ENCODE data around the gene KLF17. TPM values are rescaled to one million over a fixed set of nuclear protein-coding genes. Genes with fewer than 3 reads are reported as not detected.
"Not testable (repeated sequence)": the region's sequence is repeated elsewhere in the genome, so short reads cannot be mapped to it uniquely, and the experiment has no call there.

KLF17 gene
- total RNA-seq, 2 experiments from 2014 or later: not detected

- Mint-ChIP-seq H3K27me3 (ENCODE audit: low read depth) (no peaks in the 10 kb centered on the region), H3K27ac (no peak overlapping the region), H3K4me3 (no peak overlapping the region), H3K9me3 (no peaks in the 10 kb centered on the region), H3K36me3 (ENCODE audit: low read depth) (no peaks in the 10 kb centered on the region), H3K4me1 (ENCODE audit: low read depth) (no peaks in the 10 kb centered on the region)
- intact Hi-C loops (cut with micrococcal nuclease): no loop called here
- CTCF ChIA-PET: interaction anchor here (1.2 kb wide), 1 partner anchor 9 kb away, joined by 3 read pairs; no protein-coding TSS in a partner anchor
- DNase-seq: no peak
These were observed 6.1 kb upstream of the KLF17 start for GRCh38 chr1:44112486-44112885.

- no peak overlapping the region for H3K27ac Mint-ChIP-seq
- no peak overlapping the region for H3K4me3 Mint-ChIP-seq
- no peak for DNase-seq
- H3K9me3 Mint-ChIP-seq: no peaks in the 10 kb centered on the region
- CTCF ChIA-PET: interaction anchor here (1.2 kb wide), 1 partner anchor 10 kb away, joined by 3 read pairs; no protein-coding TSS in a partner anchor
- no peaks in the 10 kb centered on the region for H3K27me3 Mint-ChIP-seq (ENCODE audit: low read depth)
- intact Hi-C loops (cut with micrococcal nuclease): no loop called here
- H3K36me3 Mint-ChIP-seq (ENCODE audit: low read depth): no peaks in the 10 kb centered on the region
- no peaks in the 10 kb centered on the region for H3K4me1 Mint-ChIP-seq (ENCODE audit: low read depth)
These were observed 5.5 kb upstream of the KLF17 start for GRCh38 chr1:44113095-44113609.

- Mint-ChIP-seq H3K27ac (no peak overlapping the region), H3K27me3 (ENCODE audit: low read depth) (no peaks in the 10 kb centered on the region), H3K9me3 (no peaks in the 10 kb centered on the region), H3K4me3 (no peak overlapping the region), H3K4me1 (ENCODE audit: low read depth) (no peaks in the 10 kb centered on the region), H3K36me3 (ENCODE audit: low read depth) (no peaks in the 10 kb centered on the region)
- DNase-seq: no peak
- CTCF ChIA-PET: no interaction called here
- intact Hi-C loops (cut with micrococcal nuclease): no loop called here
These were observed 4.5 kb upstream of the KLF17 start for GRCh38 chr1:44114098-44114497.

- H3K4me3 Mint-ChIP-seq; CTCF ChIA-PET; H3K9me3 Mint-ChIP-seq; H3K27ac Mint-ChIP-seq; intact Hi-C loops (cut with micrococcal nuclease); H3K27me3 Mint-ChIP-seq (ENCODE audit: low read depth); H3K4me1 Mint-ChIP-seq (ENCODE audit: low read depth); H3K36me3 Mint-ChIP-seq (ENCODE audit: low read depth); DNase-seq: not testable (repeated sequence)
These were observed 1.3 kb upstream of the KLF17 start for GRCh38 chr1:44117272-44117671.

- Mint-ChIP-seq H3K4me1 (ENCODE audit: low read depth) (no peaks in the 10 kb centered on the region), H3K9me3 (no peaks in the 10 kb centered on the region), H3K4me3 (no peak overlapping the region), H3K27me3 (ENCODE audit: low read depth) (peaks cover 6% of the 10 kb centered on the region), H3K27ac (no peak overlapping the region), H3K36me3 (ENCODE audit: low read depth) (no peaks in the 10 kb centered on the region)
- CTCF ChIA-PET: no interaction called here
- no peak for DNase-seq
- intact Hi-C loops (cut with micrococcal nuclease): no loop called here
These were observed 904 bp downstream of the KLF17 start for GRCh38 chr1:44119525-44119924.

- no peaks in the 10 kb centered on the region for H3K36me3 Mint-ChIP-seq (ENCODE audit: low read depth)
- no peak overlapping the region for H3K4me3 Mint-ChIP-seq
- intact Hi-C loops (cut with micrococcal nuclease): no loop called here
- CTCF ChIA-PET: no interaction called here
- H3K4me1 Mint-ChIP-seq (ENCODE audit: low read depth): no peaks in the 10 kb centered on the region
- no peaks in the 10 kb centered on the region for H3K9me3 Mint-ChIP-seq
- DNase-seq: no peak
- H3K27me3 Mint-ChIP-seq (ENCODE audit: low read depth): peaks cover 6% of the 10 kb centered on the region
- H3K27ac Mint-ChIP-seq: no peak overlapping the region
These were observed 1.9 kb downstream of the KLF17 start for GRCh38 chr1:44120398-44120949.

- intact Hi-C loops (cut with micrococcal nuclease): no loop called here
- no peak for DNase-seq
- H3K4me3 Mint-ChIP-seq: no peak overlapping the region
- no peaks in the 10 kb centered on the region for H3K9me3 Mint-ChIP-seq
- no peak overlapping the region for H3K27ac Mint-ChIP-seq
- H3K4me1 Mint-ChIP-seq (ENCODE audit: low read depth): peaks cover 2% of the 10 kb centered on the region
- CTCF ChIA-PET: interaction anchor here (0.6 kb wide), 1 partner anchor 110 kb away, joined by 3 read pairs; no protein-coding TSS in a partner anchor
- H3K27me3 Mint-ChIP-seq (ENCODE audit: low read depth): peaks cover 13% of the 10 kb centered on the region
- H3K36me3 Mint-ChIP-seq (ENCODE audit: low read depth): no peaks in the 10 kb centered on the region
These were observed 11.2 kb downstream of the KLF17 start for GRCh38 chr1:44129616-44130500.

GRCh38 chr1:44131411-44131810 is 12.8 kb downstream of the KLF17 start:
- CTCF ChIA-PET: no interaction called here
- Mint-ChIP-seq H3K9me3 (no peaks in the 10 kb centered on the region), H3K4me1 (ENCODE audit: low read depth) (peaks cover 2% of the 10 kb centered on the region), H3K27me3 (ENCODE audit: low read depth) (peaks cover 10% of the 10 kb centered on the region), H3K27ac (no peak overlapping the region), H3K36me3 (ENCODE audit: low read depth) (no peaks in the 10 kb centered on the region), H3K4me3 (no peak overlapping the region)
- no peak for DNase-seq
- intact Hi-C loops (cut with micrococcal nuclease): no loop called here

- DNase-seq: no peak
- Mint-ChIP-seq H3K4me1 (ENCODE audit: low read depth) (no peaks in the 10 kb centered on the region), H3K9me3 (no peaks in the 10 kb centered on the region), H3K36me3 (ENCODE audit: low read depth) (no peaks in the 10 kb centered on the region), H3K27ac (no peak overlapping the region), H3K27me3 (ENCODE audit: low read depth) (peaks cover 6% of the 10 kb centered on the region), H3K4me3 (no peak overlapping the region)
- intact Hi-C loops (cut with micrococcal nuclease): no loop called here
- CTCF ChIA-PET: no interaction called here
These were observed 15.7 kb downstream of the KLF17 start for GRCh38 chr1:44134071-44134920.

GRCh38 chr1:44135886-44136285 is 17.3 kb downstream of the KLF17 start:
- H3K27me3 Mint-ChIP-seq (ENCODE audit: low read depth): peaks cover 3% of the 10 kb centered on the region
- intact Hi-C loops (cut with micrococcal nuclease): no loop called here
- CTCF ChIA-PET: interaction anchor here (0.6 kb wide), 1 partner anchor 42 kb away, joined by 3 read pairs; no protein-coding TSS in a partner anchor

GRCh38 chr1:44138239-44138638 is 19.6 kb downstream of the KLF17 start:
- intact Hi-C loops (cut with micrococcal nuclease): no loop called here

More at GRCh38 chr1:44135886-44136285, 17.3 kb downstream of the KLF17 start:
- no peaks in the 10 kb centered on the region for H3K36me3 Mint-ChIP-seq (ENCODE audit: low read depth)
- no peak for DNase-seq
- H3K27ac Mint-ChIP-seq: no peak overlapping the region
- no peak overlapping the region for H3K4me3 Mint-ChIP-seq
- no peaks in the 10 kb centered on the region for H3K4me1 Mint-ChIP-seq (ENCODE audit: low read depth)
- no peaks in the 10 kb centered on the region for H3K9me3 Mint-ChIP-seq

GRCh38 chr1:44139565-44139964 is 20.9 kb downstream of the KLF17 start:
- H3K9me3 Mint-ChIP-seq; intact Hi-C loops (cut with micrococcal nuclease); H3K4me1 Mint-ChIP-seq (ENCODE audit: low read depth); H3K36me3 Mint-ChIP-seq (ENCODE audit: low read depth); H3K27ac Mint-ChIP-seq; H3K4me3 Mint-ChIP-seq; DNase-seq; CTCF ChIA-PET; H3K27me3 Mint-ChIP-seq (ENCODE audit: low read depth): not testable (repeated sequence)

More at GRCh38 chr1:44138239-44138638, 19.6 kb downstream of the KLF17 start:
- Mint-ChIP-seq H3K27ac (no peak overlapping the region), H3K9me3 (no peaks in the 10 kb centered on the region), H3K4me1 (ENCODE audit: low read depth) (no peaks in the 10 kb centered on the region), H3K36me3 (ENCODE audit: low read depth) (no peaks in the 10 kb centered on the region), H3K4me3 (no peak overlapping the region), H3K27me3 (ENCODE audit: low read depth) (no peaks in the 10 kb centered on the region)
- no peak for DNase-seq
- CTCF ChIA-PET: no interaction called here
